ENCODE measurements around the gene TOMM22. TPM values are rescaled to one million over a fixed set of nuclear protein-coding genes. Genes with fewer than 3 reads are reported as not detected.

TOMM22 gene
- total and polyA plus RNA-seq, 2 donors (not counting 1 experiment from before 2014, with no cell fraction given) = 61.1 to 80.3 TPM

- Histone ChIP-seq H3K9ac (ENCODE audit: insufficient read depth, low read length) (peak overlapping the region; percentile 93), H3K79me2 (ENCODE audit: control insufficient read depth, insufficient read depth, low read length) (peaks cover 7% of the 10 kb centered on the region), H3K27ac (ENCODE audit: insufficient read depth, low read length) (peak overlapping the region; percentile 99), H3K36me3 (ENCODE audit: control insufficient read depth, insufficient read depth, low read length) (no peaks in the 10 kb centered on the region), H3K4me3 (replicated peaks in 1 of 4; ENCODE audit: control extremely low read depth in 1 of 4, insufficient read depth in 1 of 4, low read depth in 3 of 4, low read length in 4 of 4) (peak overlapping the region; percentile 83 to 99 (median 91)), H4K20me1 (ENCODE audit: control insufficient read depth, extremely low read depth, insufficient read depth, low read length) (no peaks in the 10 kb centered on the region), H3K27me3 (ENCODE audit: control insufficient read depth, insufficient read depth, low read length) (no peaks in the 10 kb centered on the region), H3K4me1 (ENCODE audit: control insufficient read depth, extremely low read depth, insufficient read depth, low read length) (peaks cover 2% of the 10 kb centered on the region), H3K9me3 (ENCODE audit: control insufficient read depth, insufficient read depth, low read depth, low read length) (no peaks in the 10 kb centered on the region), H3K4me2 (ENCODE audit: extremely low read depth, insufficient read depth, low read length) (peak overlapping the region; percentile 88), H2AFZ (ENCODE audit: low read length) (peak overlapping the region; percentile 95)
- DNase-seq (ENCODE audit: low read depth in 2 of 2) = peak; percentile 20 to 56
- TF ChIP-seq EZH2 (IDR thresholded peaks at IDR 0.05; ENCODE audit: low read length, missing control alignments) = no peak
- TF ChIP-seq CTCF (conservative IDR thresholded peaks at IDR 0.05 in 1 of 2, IDR thresholded peaks at IDR 0.05 in 1 of 2; ENCODE audit: low read depth in 1 of 2, low read length in 2 of 2) = no peak
Measured at GRCh38 chr22:38657045-38657909, 24.5 kb upstream of the TOMM22 start.

GRCh38 chr22:38674888-38675287, 6.9 kb upstream of the TOMM22 start:
- Histone ChIP-seq H3K27ac (ENCODE audit: insufficient read depth, low read length) (no peak overlapping the region), H4K20me1 (ENCODE audit: control insufficient read depth, extremely low read depth, insufficient read depth, low read length) (no peaks in the 10 kb centered on the region), H3K4me1 (ENCODE audit: control insufficient read depth, extremely low read depth, insufficient read depth, low read length) (no peaks in the 10 kb centered on the region), H3K4me2 (ENCODE audit: extremely low read depth, insufficient read depth, low read length) (no peak overlapping the region), H3K36me3 (ENCODE audit: control insufficient read depth, insufficient read depth, low read length) (peaks cover 9% of the 10 kb centered on the region), H3K27me3 (ENCODE audit: control insufficient read depth, insufficient read depth, low read length) (no peaks in the 10 kb centered on the region), H3K79me2 (ENCODE audit: control insufficient read depth, insufficient read depth, low read length) (no peaks in the 10 kb centered on the region), H3K9ac (ENCODE audit: insufficient read depth, low read length) (no peak overlapping the region), H2AFZ (ENCODE audit: low read length) (no peak overlapping the region), H3K9me3 (ENCODE audit: control insufficient read depth, insufficient read depth, low read depth, low read length) (no peaks in the 10 kb centered on the region), H3K4me3 (replicated peaks in 1 of 4; ENCODE audit: control extremely low read depth in 1 of 4, insufficient read depth in 1 of 4, low read depth in 3 of 4, low read length in 4 of 4) (no peak overlapping the region)
- DNase-seq (ENCODE audit: low read depth in 2 of 2) = no peak
- TF ChIP-seq CTCF (conservative IDR thresholded peaks at IDR 0.05 in 1 of 2, IDR thresholded peaks at IDR 0.05 in 1 of 2; ENCODE audit: low read depth in 1 of 2, low read length in 2 of 2) (no peak), EZH2 (IDR thresholded peaks at IDR 0.05; ENCODE audit: low read length, missing control alignments) (no peak)

GRCh38 chr22:38675833-38676232, 5.9 kb upstream of the TOMM22 start:
- Histone ChIP-seq H3K9me3 (ENCODE audit: control insufficient read depth, insufficient read depth, low read depth, low read length) (no peaks in the 10 kb centered on the region), H3K27ac (ENCODE audit: insufficient read depth, low read length) (no peak overlapping the region), H3K27me3 (ENCODE audit: control insufficient read depth, insufficient read depth, low read length) (no peaks in the 10 kb centered on the region), H3K79me2 (ENCODE audit: control insufficient read depth, insufficient read depth, low read length) (no peaks in the 10 kb centered on the region), H3K9ac (ENCODE audit: insufficient read depth, low read length) (no peak overlapping the region), H3K4me1 (ENCODE audit: control insufficient read depth, extremely low read depth, insufficient read depth, low read length) (no peaks in the 10 kb centered on the region), H3K4me3 (replicated peaks in 1 of 4; ENCODE audit: control extremely low read depth in 1 of 4, insufficient read depth in 1 of 4, low read depth in 3 of 4, low read length in 4 of 4) (no peak overlapping the region), H3K36me3 (ENCODE audit: control insufficient read depth, insufficient read depth, low read length) (peaks cover 7% of the 10 kb centered on the region), H2AFZ (ENCODE audit: low read length) (no peak overlapping the region), H3K4me2 (ENCODE audit: extremely low read depth, insufficient read depth, low read length) (no peak overlapping the region), H4K20me1 (ENCODE audit: control insufficient read depth, extremely low read depth, insufficient read depth, low read length) (no peaks in the 10 kb centered on the region)
- no peak for TF ChIP-seq EZH2 (IDR thresholded peaks at IDR 0.05; ENCODE audit: low read length, missing control alignments)
- DNase-seq (ENCODE audit: low read depth in 2 of 2) = no peak

Measured in fibroblast of lung (primary cell).